GM15510 (cell line): Measurements from ENCODE around the gene AMH.

ENCODE experiments used
- POLR2A ChIP-seq: IDR thresholded peaks from 3 replicates; pipeline ENCODE4 v1.6.1; 2011; ENCODE audit warnings: borderline replicate concordance; ENCODE audit not compliant: insufficient read length; ENCODE audit errors: extremely low read depth

Gene AMH

DNA sequence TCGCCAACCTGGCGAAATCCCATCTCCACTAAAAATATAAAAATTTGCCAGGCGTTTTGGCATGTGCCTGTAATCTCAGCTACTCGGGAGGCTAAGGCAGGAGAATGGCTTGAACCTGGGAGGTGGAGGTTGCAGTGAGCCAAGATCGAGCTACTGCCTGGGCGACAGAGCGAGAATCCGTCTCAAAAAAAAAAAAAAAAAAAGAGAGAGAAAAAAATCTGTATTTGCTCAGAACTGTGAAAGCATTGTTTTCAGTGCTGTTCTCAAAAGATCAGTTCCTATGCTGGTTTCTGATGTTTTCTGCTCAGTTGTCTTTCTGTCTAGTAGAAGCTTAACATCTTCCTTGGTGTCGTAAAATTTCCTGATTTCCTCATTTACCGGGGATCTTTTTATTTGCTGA, 9.9 kb upstream of the AMH start:
- no peak for TF ChIP-seq POLR2A

GRCh38 chr19:2239771-2240770, 9.1 kb upstream of the AMH start:
- TF ChIP-seq POLR2A, result no peak

GRCh38 chr19:2240881-2241760, 8.0 kb upstream of the AMH start:
- TF ChIP-seq POLR2A, result no peak

DNA sequence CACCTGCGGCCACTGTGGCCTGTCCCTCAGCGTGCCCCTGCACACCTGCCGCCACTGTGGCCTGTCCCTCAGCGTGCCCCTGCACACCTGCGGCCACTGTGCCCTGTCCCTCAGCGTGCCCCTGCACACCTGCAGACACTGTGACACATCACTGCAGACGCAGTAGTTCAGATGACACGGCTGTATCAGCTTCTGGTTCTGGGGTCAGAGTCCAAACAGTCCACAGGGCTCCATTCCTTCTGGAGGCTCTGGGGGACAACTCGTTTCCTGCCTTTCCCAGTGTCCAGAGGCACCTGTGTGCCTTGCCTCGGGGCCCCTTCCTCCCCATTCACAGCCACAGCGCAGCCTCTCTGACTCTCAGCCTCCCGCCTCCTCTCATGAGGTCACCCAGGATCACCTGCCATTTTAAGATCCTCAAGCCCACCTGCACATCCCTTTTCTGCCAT, 7.0 kb upstream of the AMH start:
- no peak for TF ChIP-seq POLR2A

DNA sequence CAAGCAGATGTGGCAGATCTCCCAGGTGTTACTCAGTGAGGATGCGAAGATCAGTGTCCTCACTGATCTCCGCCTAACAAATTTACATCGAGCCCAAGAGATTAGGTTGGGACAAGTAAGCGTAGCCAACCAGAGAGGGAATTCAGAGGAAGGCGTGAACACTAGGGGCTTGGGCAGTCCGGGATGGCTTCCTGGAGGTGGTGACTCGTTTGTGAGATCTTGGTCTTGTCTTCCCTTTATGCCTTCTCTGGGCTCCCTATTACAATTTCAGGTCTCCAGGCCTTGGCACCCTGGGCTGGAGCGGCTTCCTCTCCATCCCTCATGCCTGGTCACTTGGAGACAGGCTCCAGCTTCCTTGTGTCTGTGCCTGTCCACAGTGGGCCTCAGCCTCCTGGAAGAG, 6.3 kb upstream of the AMH start:
- TF ChIP-seq POLR2A, result no peak

- TF ChIP-seq POLR2A, result no peak
These were observed 5.6 kb upstream of the AMH start for GRCh38 chr19:2243274-2244124.

DNA sequence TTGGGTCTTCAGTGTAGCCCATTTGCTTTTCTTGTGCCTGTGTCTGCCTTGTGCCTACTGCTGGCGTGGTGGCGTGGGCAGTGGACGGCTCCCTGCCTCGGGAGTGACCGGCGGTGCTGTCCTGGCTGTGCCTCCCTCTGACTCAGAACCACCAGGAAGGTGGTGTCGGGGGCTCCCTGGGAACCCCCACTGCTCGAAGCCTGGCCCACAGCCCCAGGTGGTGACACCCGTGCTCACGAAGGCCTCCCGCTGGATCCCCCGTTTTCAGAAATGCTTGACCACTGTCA, 5.1 kb upstream of the AMH start:
- no peak for TF ChIP-seq POLR2A

GRCh38 chr19:2244486-2244885, 4.6 kb upstream of the AMH start:
- no peak for TF ChIP-seq POLR2A

GRCh38 chr19:2245273-2245672, 3.9 kb upstream of the AMH start:
- no peak for TF ChIP-seq POLR2A

GRCh38 chr19:2246014-2246620, 3.0 kb upstream of the AMH start:
- TF ChIP-seq POLR2A, result no peak

GRCh38 chr19:2246801-2247361, 2.2 kb upstream of the AMH start:
- TF ChIP-seq POLR2A, result no peak

DNA sequence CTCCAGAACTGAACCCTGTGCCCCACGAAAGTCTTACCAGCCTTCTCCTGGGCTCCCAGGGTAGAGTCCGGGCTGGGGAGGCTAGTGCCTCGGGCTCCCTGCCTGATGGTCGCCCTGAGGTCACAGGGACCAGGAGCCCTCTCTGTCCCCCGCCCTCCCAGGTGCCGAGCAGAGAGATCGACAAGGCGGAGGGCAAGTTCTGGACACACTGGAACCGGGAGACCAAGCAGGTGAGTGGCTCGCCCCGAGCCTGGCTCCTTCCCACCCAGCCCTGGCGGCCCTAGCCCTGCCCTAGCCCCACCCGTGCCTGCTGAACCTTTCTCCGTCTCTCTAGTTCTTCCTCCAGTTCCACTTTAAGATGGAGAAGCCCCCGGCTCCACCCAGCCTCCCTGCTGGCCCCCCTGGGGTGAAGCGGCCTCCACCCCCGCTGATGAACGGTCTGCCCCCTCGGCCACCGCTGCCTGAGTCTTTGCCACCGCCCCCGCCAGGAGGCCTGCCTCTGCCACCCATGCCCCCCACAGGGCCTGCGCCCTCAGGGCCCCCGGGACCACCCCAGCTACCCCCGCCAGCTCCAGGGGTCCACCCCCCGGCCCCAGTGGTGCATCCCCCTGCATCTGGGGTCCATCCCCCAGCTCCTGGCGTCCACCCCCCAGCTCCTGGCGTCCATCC, 1.6 kb upstream of the AMH start:
- no peak for TF ChIP-seq POLR2A
